Natural killer cell treated with Interleukin-12 subunit alpha and Interleukin-12 subunit beta and Interleukin-15 and Interleukin-18, amount 100 ng/mL, for 72 hours (primary cell): Measurements from ENCODE around the gene EGFR. TPM values are rescaled to one million over a fixed set of nuclear protein-coding genes. Genes with fewer than 3 reads are reported as not detected.

Experiments
- ATAC-seq, 2 donors: fragments of 150-1000 bp; cut with Tn5 transposase in 1 of 2; sonication (Bioruptor Pico), chemical (Tn5 transposase) in 1 of 2; 2 replicates each; pipeline ENCODE4 v1.10.0; 2021
- DNase-seq: peaks from one replicate; pipeline ENCODE4 v3.0.0; 2022; ENCODE audit warnings: low spot score
- H3K27ac Mint-ChIP-seq, 2 donors: 1 replicate in 1 of 2; 2 replicates in 1 of 2; pipeline ENCODE4 v1.8.0; 2022; ENCODE audit warnings: mixed read lengths in 2 of 2, mild to moderate bottlenecking in 1 of 2, moderate library complexity in 1 of 2
- H3K27me3 Mint-ChIP-seq, 2 donors: 1 replicate in 1 of 2; 2 replicates in 1 of 2; pipeline ENCODE4 v1.8.0; 2022; ENCODE audit warnings: mixed read lengths in 2 of 2
- H3K36me3 Mint-ChIP-seq: one replicate; pipeline ENCODE4 v1.8.0; 2022; ENCODE audit warnings: mixed read lengths
- H3K4me1 Mint-ChIP-seq, 2 donors: 1 replicate in 1 of 2; 2 replicates in 1 of 2; pipeline ENCODE4 v1.8.0; 2022; ENCODE audit warnings: low read depth in 2 of 2, mixed read lengths in 2 of 2, mild to moderate bottlenecking in 1 of 2
- H3K4me3 Mint-ChIP-seq: one replicate; pipeline ENCODE4 v1.8.0; 2022; ENCODE audit warnings: mixed read lengths
- H3K9me3 Mint-ChIP-seq: 2 replicates; pipeline ENCODE4 v1.8.0; 2022; ENCODE audit warnings: mixed read lengths
- total RNA-seq, 2 donors: library from RNA; stranded (reverse); gene quantifications; one replicate each; pipeline ENCODE4 v1.2.3, GENCODE V29; 2022

EGFR gene
- total RNA-seq, 2 donors from 2014 or later: not detected

GRCh38 chr7:55191161-55191925 lies 172.5 kb downstream of the EGFR start:
- H3K4me1 Mint-ChIP-seq: no peaks in the 10 kb centered on the region
- no peaks in the 10 kb centered on the region for H3K36me3 Mint-ChIP-seq
- no peak overlapping the region for H3K4me3 Mint-ChIP-seq
- peaks cover 17 to 49% of the 10 kb centered on the region in 2 donors for H3K27me3 Mint-ChIP-seq
- DNase-seq (no peak), ATAC-seq (no peak)
- no peaks in the 10 kb centered on the region for H3K9me3 Mint-ChIP-seq
- H3K27ac Mint-ChIP-seq: no peak overlapping the region

GRCh38 chr7:55191926-55192692 lies 173.3 kb downstream of the EGFR start:
- ATAC-seq (no peak), DNase-seq (no peak)
- H3K36me3 Mint-ChIP-seq: no peaks in the 10 kb centered on the region
- no peak overlapping the region for H3K27ac Mint-ChIP-seq
- no peaks in the 10 kb centered on the region for H3K9me3 Mint-ChIP-seq
- no peaks in the 10 kb centered on the region for H3K4me1 Mint-ChIP-seq
- peaks cover 16 to 50% of the 10 kb centered on the region in 2 donors for H3K27me3 Mint-ChIP-seq
- H3K4me3 Mint-ChIP-seq: no peak overlapping the region

- Mint-ChIP-seq H3K27ac (no peak overlapping the region), H3K9me3 (no peaks in the 10 kb centered on the region), H3K4me1 (no peaks in the 10 kb centered on the region), H3K4me3 (no peak overlapping the region), H3K36me3 (no peaks in the 10 kb centered on the region), H3K27me3 (peaks cover 18 to 56% of the 10 kb centered on the region in 2 donors)
- ATAC-seq: no peak
- DNase-seq: no peak
These were observed 173.9 kb downstream of the EGFR start for GRCh38 chr7:55192723-55193122.

GRCh38 chr7:55193245-55193644 lies 174.4 kb downstream of the EGFR start:
- Mint-ChIP-seq H3K9me3 (no peaks in the 10 kb centered on the region), H3K27me3 (peaks cover 15 to 54% of the 10 kb centered on the region in 2 donors), H3K4me3 (no peak overlapping the region), H3K36me3 (no peaks in the 10 kb centered on the region), H3K27ac (no peak overlapping the region), H3K4me1 (no peaks in the 10 kb centered on the region)
- ATAC-seq: no peak
- DNase-seq: no peak

GRCh38 chr7:55194522-55194921 lies 175.7 kb downstream of the EGFR start:
- no peak overlapping the region for H3K27ac Mint-ChIP-seq
- no peaks in the 10 kb centered on the region for H3K36me3 Mint-ChIP-seq
- no peaks in the 10 kb centered on the region for H3K4me1 Mint-ChIP-seq
- H3K9me3 Mint-ChIP-seq: no peaks in the 10 kb centered on the region
- H3K4me3 Mint-ChIP-seq: no peak overlapping the region
- no peak for ATAC-seq
- H3K27me3 Mint-ChIP-seq: peaks cover 12 to 45% of the 10 kb centered on the region in 2 donors
- no peak for DNase-seq

- H3K4me3 Mint-ChIP-seq: no peak overlapping the region
- no peaks in the 10 kb centered on the region for H3K4me1 Mint-ChIP-seq
- peaks cover 11 to 31% of the 10 kb centered on the region in 2 donors for H3K27me3 Mint-ChIP-seq
- H3K36me3 Mint-ChIP-seq: no peaks in the 10 kb centered on the region
- DNase-seq (no peak), ATAC-seq (no peak)
- H3K9me3 Mint-ChIP-seq: no peaks in the 10 kb centered on the region
- no peak overlapping the region for H3K27ac Mint-ChIP-seq
These were observed 180.0 kb downstream of the EGFR start for GRCh38 chr7:55198634-55199392.

GRCh38 chr7:55199418-55199817 lies 180.6 kb downstream of the EGFR start:
- H3K9me3 Mint-ChIP-seq: no peaks in the 10 kb centered on the region
- no peaks in the 10 kb centered on the region for H3K4me1 Mint-ChIP-seq
- H3K4me3 Mint-ChIP-seq: no peak overlapping the region
- peaks cover 11 to 30% of the 10 kb centered on the region in 2 donors for H3K27me3 Mint-ChIP-seq
- no peak overlapping the region for H3K27ac Mint-ChIP-seq
- DNase-seq (no peak), ATAC-seq (no peak)
- H3K36me3 Mint-ChIP-seq: no peaks in the 10 kb centered on the region

- Mint-ChIP-seq H3K9me3 (no peaks in the 10 kb centered on the region), H3K27me3 (peaks cover 11 to 21% of the 10 kb centered on the region in 2 donors), H3K4me3 (no peak overlapping the region), H3K4me1 (no peaks in the 10 kb centered on the region), H3K27ac (no peak overlapping the region), H3K36me3 (no peaks in the 10 kb centered on the region)
- DNase-seq (no peak), ATAC-seq (no peak)
These were observed 181.6 kb downstream of the EGFR start for GRCh38 chr7:55200441-55200840.

GRCh38 chr7:55202150-55202913 lies 183.5 kb downstream of the EGFR start:
- peak in 1 of 2 donors; percentile 41 for ATAC-seq
- no peaks in the 10 kb centered on the region for H3K4me1 Mint-ChIP-seq
- H3K27me3 Mint-ChIP-seq: peaks cover under 1 to 7% of the 10 kb centered on the region in 2 donors

GRCh38 chr7:55203300-55203699 lies 184.5 kb downstream of the EGFR start:
- Mint-ChIP-seq H3K27ac (no peak overlapping the region), H3K4me3 (no peak overlapping the region), H3K27me3 (no peaks in the 10 kb centered on the region), H3K4me1 (no peaks in the 10 kb centered on the region), H3K36me3 (no peaks in the 10 kb centered on the region), H3K9me3 (no peaks in the 10 kb centered on the region)
- DNase-seq: no peak
- ATAC-seq: no peak

More at GRCh38 chr7:55202150-55202913, 183.5 kb downstream of the EGFR start:
- DNase-seq: no peak
- Mint-ChIP-seq H3K4me3 (no peak overlapping the region), H3K36me3 (no peaks in the 10 kb centered on the region), H3K27ac (no peak overlapping the region), H3K9me3 (no peaks in the 10 kb centered on the region)

GRCh38 chr7:55205124-55205955 lies 186.5 kb downstream of the EGFR start:
- ATAC-seq: no peak
- Mint-ChIP-seq H3K4me1 (no peaks in the 10 kb centered on the region), H3K27ac (no peak overlapping the region), H3K36me3 (no peaks in the 10 kb centered on the region), H3K4me3 (no peak overlapping the region), H3K9me3 (no peaks in the 10 kb centered on the region), H3K27me3 (no peaks in the 10 kb centered on the region)
- no peak for DNase-seq

GRCh38 chr7:55206235-55207029 lies 187.6 kb downstream of the EGFR start:
- H3K4me1 Mint-ChIP-seq: no peaks in the 10 kb centered on the region
- H3K9me3 Mint-ChIP-seq: no peaks in the 10 kb centered on the region
- no peaks in the 10 kb centered on the region for H3K36me3 Mint-ChIP-seq
- DNase-seq: no peak
- no peak for ATAC-seq
- H3K27me3 Mint-ChIP-seq: no peaks in the 10 kb centered on the region
- H3K4me3 Mint-ChIP-seq: no peak overlapping the region
- no peak overlapping the region for H3K27ac Mint-ChIP-seq
